GM12864 (cell line): Measurements from ENCODE around the gene KCNA3.

ENCODE experiments used
- DNase-seq: peaks from one replicate; pipeline ENCODE4 v3.0.0-alpha.2; 2011; ENCODE audit warnings: low read depth
- H3K4me3 ChIP-seq: 2 replicates; pipeline ENCODE4 v1.5.1; 2011; ENCODE audit warnings: mild to moderate bottlenecking, low read depth, low read length, control low read depth
- CTCF ChIP-seq: IDR thresholded peaks from 2 replicates; pipeline ENCODE4 v1.5.1; 2011; ENCODE audit warnings: low read depth, mild to moderate bottlenecking, moderate library complexity, low read length, control low read depth, inconsistent platforms; ENCODE audit errors: missing control alignments

The KCNA3 gene

GRCh38 chr1:110643879-110644472 lies 30.8 kb downstream of the KCNA3 start:
- DNase-seq: no peak
- no peak overlapping the region for H3K4me3 ChIP-seq
- no peak for TF ChIP-seq CTCF

GRCh38 chr1:110639724-110640386 lies 34.9 kb downstream of the KCNA3 start:
- TF ChIP-seq CTCF: no peak
- no peak overlapping the region for H3K4me3 ChIP-seq
- no peak for DNase-seq

GRCh38 chr1:110638556-110638955 lies 36.2 kb downstream of the KCNA3 start:
- no peak overlapping the region for H3K4me3 ChIP-seq
- no peak for TF ChIP-seq CTCF
- DNase-seq: no peak

- no peak overlapping the region for H3K4me3 ChIP-seq
- no peak for DNase-seq
- TF ChIP-seq CTCF: no peak
These were observed 36.7 kb downstream of the KCNA3 start for GRCh38 chr1:110638058-110638457.

GRCh38 chr1:110637475-110637874 lies 37.3 kb downstream of the KCNA3 start:
- TF ChIP-seq CTCF: no peak
- no peak overlapping the region for H3K4me3 ChIP-seq
- DNase-seq: no peak

GRCh38 chr1:110636149-110636935 lies 38.4 kb downstream of the KCNA3 start:
- H3K4me3 ChIP-seq: no peak overlapping the region
- DNase-seq: peak; percentile 75
- TF ChIP-seq CTCF: no peak
